ENCODE measurements around the gene POGZ.

POGZ gene

GRCh38 chr1:151373196-151373595, 86.1 kb downstream of the POGZ start:
- Histone ChIP-seq H3K4me2 (ENCODE audit: low read length) (no peak overlapping the region), H3K9me3 (ENCODE audit: low read length) (no peaks in the 10 kb centered on the region), H3K79me2 (ENCODE audit: insufficient read depth, low read length) (no peaks in the 10 kb centered on the region), H3K9me2 (ENCODE audit: low read depth, low read length) (no peaks in the 10 kb centered on the region), H3K4me1 (ENCODE audit: insufficient read depth, low read length, severe bottlenecking) (no peaks in the 10 kb centered on the region), H3K27me3 (ENCODE audit: insufficient read depth, low read length) (no peaks in the 10 kb centered on the region), H3K36me3 (ENCODE audit: insufficient read depth, low read length) (no peaks in the 10 kb centered on the region), H2AFZ (ENCODE audit: low read length) (no peak overlapping the region), H3K27ac (ENCODE audit: low read depth, low read length, poor library complexity, severe bottlenecking) (no peak overlapping the region), H3K9ac (ENCODE audit: low read length) (no peak overlapping the region), H4K20me1 (ENCODE audit: insufficient read depth, low read length) (no peaks in the 10 kb centered on the region), H3K4me3 (ENCODE audit: low read depth, low read length, poor library complexity, severe bottlenecking) (no peak overlapping the region), H3F3A (ENCODE audit: insufficient read depth, low read length) (no peaks in the 10 kb centered on the region)
- TF ChIP-seq CTCF (IDR thresholded peaks at IDR 0.05; ENCODE audit: low read length), result no peak
- no peak for TF ChIP-seq EZH2 (IDR thresholded peaks at IDR 0.05; ENCODE audit: borderline replicate concordance, low read length)

- no peaks in the 10 kb centered on the region for H3K9me3 ChIP-seq (ENCODE audit: low read length)
- no peaks in the 10 kb centered on the region for H3K36me3 ChIP-seq (ENCODE audit: insufficient read depth, low read length)
- H3F3A ChIP-seq (ENCODE audit: insufficient read depth, low read length), result no peaks in the 10 kb centered on the region
- no peaks in the 10 kb centered on the region for H4K20me1 ChIP-seq (ENCODE audit: insufficient read depth, low read length)
- no peaks in the 10 kb centered on the region for H3K4me1 ChIP-seq (ENCODE audit: insufficient read depth, low read length, severe bottlenecking)
- H3K4me3 ChIP-seq (ENCODE audit: low read depth, low read length, poor library complexity, severe bottlenecking), result no peak within 1 kb of the TSS
- no peaks in the 10 kb centered on the region for H3K9me2 ChIP-seq (ENCODE audit: low read depth, low read length)
- no peak within 1 kb of the TSS for H3K4me2 ChIP-seq (ENCODE audit: low read length)
- no peak within 1 kb of the TSS for H3K9ac ChIP-seq (ENCODE audit: low read length)
- H2AFZ ChIP-seq (ENCODE audit: low read length), result no peak within 1 kb of the TSS
- TF ChIP-seq CTCF (IDR thresholded peaks at IDR 0.05; ENCODE audit: low read length) (no peak), EZH2 (IDR thresholded peaks at IDR 0.05; ENCODE audit: borderline replicate concordance, low read length) (no peak)
- no peak within 1 kb of the TSS for H3K27ac ChIP-seq (ENCODE audit: low read depth, low read length, poor library complexity, severe bottlenecking)
- no peaks in the 10 kb centered on the region for H3K27me3 ChIP-seq (ENCODE audit: insufficient read depth, low read length)
- no peaks in the 10 kb centered on the region for H3K79me2 ChIP-seq (ENCODE audit: insufficient read depth, low read length)
Measured at GRCh38 chr1:151372058-151372934, 87.0 kb downstream of the POGZ start, which contains the start of gene SELENBP1. Gene SELENBP1 (minus strand): TSS chr1:151372705. CDS start chr1:151372641, 64 bp downstream.

GRCh38 chr1:151371370-151372057, 87.8 kb downstream of the POGZ start:
- Histone ChIP-seq H3K4me3 (ENCODE audit: low read depth, low read length, poor library complexity, severe bottlenecking) (no peak overlapping the region), H4K20me1 (ENCODE audit: insufficient read depth, low read length) (no peaks in the 10 kb centered on the region), H3K27me3 (ENCODE audit: insufficient read depth, low read length) (no peaks in the 10 kb centered on the region), H3K36me3 (ENCODE audit: insufficient read depth, low read length) (no peaks in the 10 kb centered on the region), H3K79me2 (ENCODE audit: insufficient read depth, low read length) (no peaks in the 10 kb centered on the region), H3K9me3 (ENCODE audit: low read length) (no peaks in the 10 kb centered on the region), H3K9ac (ENCODE audit: low read length) (no peak overlapping the region), H3K4me2 (ENCODE audit: low read length) (no peak overlapping the region), H3F3A (ENCODE audit: insufficient read depth, low read length) (no peaks in the 10 kb centered on the region), H3K4me1 (ENCODE audit: insufficient read depth, low read length, severe bottlenecking) (no peaks in the 10 kb centered on the region), H2AFZ (ENCODE audit: low read length) (no peak overlapping the region), H3K27ac (ENCODE audit: low read depth, low read length, poor library complexity, severe bottlenecking) (no peak overlapping the region), H3K9me2 (ENCODE audit: low read depth, low read length) (no peaks in the 10 kb centered on the region)
- no peak for TF ChIP-seq EZH2 (IDR thresholded peaks at IDR 0.05; ENCODE audit: borderline replicate concordance, low read length)
- TF ChIP-seq CTCF (IDR thresholded peaks at IDR 0.05; ENCODE audit: low read length), result no peak
